Testis (tissue), 3 donors: ENCODE measurements around the gene SAMD4B. TPM values are rescaled to one million over a fixed set of nuclear protein-coding genes. Genes with fewer than 3 reads are reported as not detected.
A peak's percentile ranks its signal among the peaks of the same experiment; 100 is the strongest.

Source experiments
- DNase-seq: peaks from one replicate; pipeline ENCODE4 v3.0.0-alpha.2; 2019
- H3K27ac ChIP-seq, 2 donors: fragments of 200-600 bp; sonication (generic); one replicate each; pipeline ENCODE4 v1.5.1; 2019
- H3K27me3 ChIP-seq: fragments of 200-600 bp; sonication (generic); one replicate; pipeline ENCODE4 v1.5.1; 2019
- H3K36me3 ChIP-seq: fragments of 200-600 bp; sonication (generic); one replicate; pipeline ENCODE4 v1.5.1; 2017; ENCODE audit warnings: low read depth; ENCODE audit errors: missing control alignments
- H3K4me1 ChIP-seq: fragments of 200-600 bp; sonication (generic); one replicate; pipeline ENCODE4 v1.5.1; 2019
- H3K4me3 ChIP-seq, 2 donors: fragments of 200-600 bp; sonication (generic); one replicate each; pipeline ENCODE4 v1.5.1; 2017 to 2019
- H3K9me3 ChIP-seq: fragments of 200-600 bp; sonication (generic); one replicate; pipeline ENCODE4 v1.5.1; 2017
- CTCF ChIP-seq, 3 experiments: fragments of 450-650 bp in 2 of 3; fragments of 200-600 bp in 1 of 3; sonication (generic) in 1 of 3; IDR thresholded peaks; one replicate each; pipeline ENCODE4 v1.5.1; 2016 to 2019; ENCODE audit warnings: antibody characterized with exemption in 3 of 3, mild to moderate bottlenecking in 2 of 3, moderate library complexity in 1 of 3
- POLR2A ChIP-seq: fragments of 450-650 bp; IDR thresholded peaks from one replicate; pipeline ENCODE4 v1.6.1; 2017; ENCODE audit warnings: antibody characterized with exemption, mild to moderate bottlenecking, moderate library complexity
- WGBS, 2 donors: methylation state at CpG; one replicate each; pipeline ENCODE4 v1.1.5; 2018; 5-methylcytosine and 5-hydroxymethylcytosine counted together
- intact Hi-C: fragments of 100-400 bp; cut with DNase I; formaldehyde crosslinking; loops from one replicate; pipeline ENCODE4 v1.15.1; 2023; ENCODE audit warnings: low total_unique reads
- polyA plus RNA-seq: library from polyadenylated mRNA; stranded (reverse); fragments of 350-450 nt; fragmentation: Illumina TruSeq; extraction: RNeasy Lipid Tissue Mini Kit (QIAGEN cat#74804); gene quantifications from one replicate; pipeline ENCODE4 v1.2.3, GENCODE V29; 2014; ENCODE audit warnings: low read depth, low replicate concordance; ENCODE audit not compliant: insufficient read depth
- total RNA-seq, 2 donors: library from RNA; depleted of rRNA; stranded (reverse); fragments of >200 nt; gene quantifications; one replicate each; pipeline ENCODE4 v1.2.3, GENCODE V29; 2016

Gene SAMD4B
- total and polyA plus RNA-seq, 3 donors from 2014 or later, result 159 to 276 (median 228) TPM

GRCh38 chr19:39400061-39400460 lies 57.8 kb downstream of the SAMD4B start:
- TF ChIP-seq CTCF (IDR thresholded peaks at IDR 0.05) (no peak), POLR2A (no peak)
- Histone ChIP-seq H3K4me3 (no peak overlapping the region), H3K9me3 (no peaks in the 10 kb centered on the region), H3K27me3 (no peaks in the 10 kb centered on the region), H3K4me1 (peaks cover 35% of the 10 kb centered on the region), H3K36me3 (no peaks in the 10 kb centered on the region), H3K27ac (peak overlapping the region in 1 of 2 donors; percentile 75)
- no peak for DNase-seq
- intact Hi-C loops, result no loop called here
- 80 to 83% methylated on average over 4 of the region's 4 CpGs for WGBS, 2 donors

DNA sequence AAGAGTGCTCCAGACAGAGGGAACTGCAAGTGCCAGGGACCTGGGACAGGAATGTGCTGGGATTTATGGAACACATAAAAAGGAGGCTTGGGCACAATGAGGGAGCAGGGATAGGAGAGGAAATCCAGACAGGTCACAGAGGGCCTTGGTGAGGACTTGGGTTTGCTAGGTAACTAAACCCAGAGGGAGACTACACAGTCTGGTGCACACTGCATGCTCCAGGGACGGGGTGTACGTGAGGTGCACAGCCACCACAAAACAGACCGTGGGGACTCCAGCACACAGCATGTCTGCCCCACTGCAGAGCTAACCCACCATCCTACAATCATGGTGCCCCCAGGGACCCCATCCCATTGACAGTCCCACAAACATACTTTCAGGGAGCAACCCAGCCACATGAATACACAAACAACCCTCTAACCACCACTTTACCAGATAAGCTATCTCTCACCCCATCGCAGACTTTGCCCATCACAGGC lies 58.9 kb downstream of the SAMD4B start:
- H3K27ac ChIP-seq, result peak overlapping the region; percentile 95 to 97
- no peaks in the 10 kb centered on the region for H3K9me3 ChIP-seq
- no peaks in the 10 kb centered on the region for H3K27me3 ChIP-seq
- no peaks in the 10 kb centered on the region for H3K36me3 ChIP-seq
- WGBS, 2 donors, result 67% methylated on average over 4 of the region's 4 CpGs
- DNase-seq, result no peak
- TF ChIP-seq POLR2A, result no peak
- no peak for TF ChIP-seq CTCF (IDR thresholded peaks at IDR 0.05)
- H3K4me3 ChIP-seq, result no peak overlapping the region
- intact Hi-C loops, result no loop called here
- H3K4me1 ChIP-seq, result peaks cover 45% of the 10 kb centered on the region

DNA sequence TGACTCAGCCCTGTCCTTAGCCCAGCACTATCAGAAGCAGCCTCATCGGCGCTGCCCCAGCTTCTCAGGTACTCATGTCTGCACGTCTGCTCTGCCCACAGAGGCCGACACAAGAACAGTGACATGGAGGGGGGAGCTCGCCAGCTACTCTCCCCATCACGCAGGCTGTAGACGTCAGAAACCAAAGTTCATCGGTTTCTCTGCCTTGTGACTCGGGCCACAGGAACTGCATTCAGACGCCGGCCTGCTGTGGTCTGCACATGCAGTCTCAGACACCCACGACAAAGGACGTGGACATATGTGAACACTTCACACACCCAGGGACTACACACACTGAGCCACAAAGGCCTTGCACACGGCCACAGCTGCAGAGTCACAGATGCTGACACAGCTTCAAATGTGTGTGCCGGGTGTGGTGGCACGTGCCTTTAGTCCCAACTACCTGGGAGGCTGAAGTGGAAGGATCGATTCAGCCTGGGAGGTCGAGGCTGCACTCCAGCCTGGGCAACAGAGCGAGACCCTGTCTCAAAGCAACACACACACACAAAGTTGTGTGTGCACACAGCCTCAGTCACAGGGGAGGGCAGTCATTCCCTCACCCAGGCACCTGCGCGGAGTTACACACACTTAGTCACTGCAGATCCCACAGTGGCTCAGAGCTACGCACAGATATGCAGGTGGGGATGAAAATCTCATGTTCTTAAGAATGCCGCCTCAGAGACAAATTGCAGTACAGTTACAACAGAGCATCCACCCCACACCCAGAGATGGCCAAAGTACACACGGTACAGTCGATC lies 59.5 kb downstream of the SAMD4B start:
- Histone ChIP-seq H3K9me3 (no peaks in the 10 kb centered on the region), H3K27me3 (no peaks in the 10 kb centered on the region), H3K4me1 (peaks cover 46% of the 10 kb centered on the region), H3K36me3 (no peaks in the 10 kb centered on the region), H3K27ac (peak overlapping the region; percentile 95 to 97), H3K4me3 (no peak overlapping the region)
- WGBS, 2 donors, result 46 to 57% methylated on average over 6 to 23 of the region's 25 CpGs
- peak; percentile 67 for DNase-seq
- intact Hi-C loops, result no loop called here
- TF ChIP-seq POLR2A (no peak), CTCF (IDR thresholded peaks at IDR 0.05) (no peak)

GRCh38 chr19:39402346-39403300 lies 60.4 kb downstream of the SAMD4B start:
- H3K27ac ChIP-seq, result peak overlapping the region; percentile 95 to 97
- no peaks in the 10 kb centered on the region for H3K9me3 ChIP-seq
- peak overlapping the region; percentile 54 to 62 for H3K4me3 ChIP-seq
- no peaks in the 10 kb centered on the region for H3K27me3 ChIP-seq
- WGBS, 2 donors, result 1% methylated on average over 48 to 59 of the region's 59 CpGs
- H3K36me3 ChIP-seq, result no peaks in the 10 kb centered on the region
- peak; percentile 93 for DNase-seq
- intact Hi-C loops, result no loop called here
- TF ChIP-seq POLR2A, result peak; percentile 16
- no peak for TF ChIP-seq CTCF (IDR thresholded peaks at IDR 0.05)
- H3K4me1 ChIP-seq, result peaks cover 43% of the 10 kb centered on the region
